H1 (cell line): ENCODE data around the gene CARF. TPM values are rescaled to one million over a fixed set of nuclear protein-coding genes. Genes with fewer than 3 reads are reported as not detected.
A peak's percentile ranks its signal among the peaks of the same experiment; 100 is the strongest.

ENCODE experiments used
- CTCF ChIA-PET: fragments of 300-600 bp; sonication (Branson Sonifier 250); formaldehyde crosslinking; loops from one replicate; lab custom pipeline; 2021; ENCODE audit not compliant: partially characterized antibody; lab: Charles Lee
- POLR2A ChIA-PET: fragments of 300-600 bp; sonication (Branson Sonifier 250); formaldehyde crosslinking; loops from one replicate; lab custom pipeline; 2021; ENCODE audit warnings: inconsistent platforms; ENCODE audit not compliant: partially characterized antibody; lab: Charles Lee
- DNase-seq, 2 experiments: peaks; one replicate each; pipeline versions ENCODE4 v3.0.0 to v3.0.0-alpha.2; 2010 to 2022; ENCODE audit warnings: low spot score in 2 of 2, low read depth in 1 of 2, mixed read lengths in 1 of 2
- FAIRE-seq: peaks from 2 replicates; lab custom pipeline; 2011; peaks lifted over from hg19 to GRCh38; lab: Jason Lieb, UNC
- H2AFZ ChIP-seq: 2 replicates; pipeline ENCODE4 v1.8.1; 2012; ENCODE audit warnings: low read length, inconsistent platforms
- H2AK5ac ChIP-seq: 2 replicates; pipeline ENCODE4 v1.6.1; 2013; ENCODE audit warnings: low read depth, low read length
- H2BK120ac ChIP-seq: replicated peaks from 2 replicates; pipeline ENCODE3; 2013; ENCODE audit warnings: low read depth, low read length, inconsistent platforms
- H2BK12ac ChIP-seq: 2 replicates; pipeline ENCODE4 v1.6.1; 2013; ENCODE audit warnings: low read depth, low read length
- H2BK15ac ChIP-seq: 2 replicates; pipeline ENCODE4 v1.6.1; 2013; ENCODE audit warnings: low read length
- H2BK20ac ChIP-seq: 2 replicates; pipeline ENCODE4 v1.6.1; 2013; ENCODE audit warnings: low read length
- H2BK5ac ChIP-seq: 2 replicates; pipeline ENCODE4 v1.6.1; 2013; ENCODE audit warnings: low read depth, low read length
- H3K14ac ChIP-seq: 2 replicates; pipeline ENCODE4 v1.6.1; 2013; ENCODE audit warnings: inconsistent platforms; ENCODE audit not compliant: insufficient read length
- H3K18ac ChIP-seq: 2 replicates; pipeline ENCODE4 v1.6.1; 2013; ENCODE audit warnings: low read length; ENCODE audit errors: extremely low read depth
- H3K23ac ChIP-seq: 2 replicates; pipeline ENCODE4 v1.6.1; 2013; ENCODE audit warnings: inconsistent platforms; ENCODE audit not compliant: insufficient read length
- H3K23me2 ChIP-seq: 2 replicates; pipeline ENCODE4 v1.6.1; 2013; ENCODE audit warnings: low read depth, low read length
- H3K27ac ChIP-seq: 2 replicates; pipeline ENCODE4 v1.6.1; 2011; ENCODE audit warnings: low read depth, low read length, inconsistent platforms
- H3K27me3 ChIP-seq, 4 experiments: replicated peaks in 1 of 4; 1 replicate in 1 of 4; 2 replicates in 3 of 4; pipeline versions ENCODE4 v1.6.1 to v1.8.1; 2011 to 2013; ENCODE audit warnings: low read length in 3 of 4, mild to moderate bottlenecking in 3 of 4, inconsistent platforms in 2 of 4, mixed read lengths in 2 of 4, moderate library complexity in 1 of 4; ENCODE audit not compliant: control insufficient read depth in 3 of 4, insufficient read depth in 3 of 4; ENCODE audit errors: extremely low read depth in 1 of 4
- H3K36me3 ChIP-seq, 4 experiments: 2 replicates each; pipeline versions ENCODE4 v1.6.1 to v1.8.1; 2011 to 2013; ENCODE audit warnings: mild to moderate bottlenecking in 4 of 4, low read length in 3 of 4, moderate library complexity in 2 of 4, control low read depth in 1 of 4, inconsistent platforms in 1 of 4; ENCODE audit not compliant: insufficient read depth in 4 of 4, control insufficient read depth in 2 of 4
- H3K4ac ChIP-seq: replicated peaks from 2 replicates; pipeline ENCODE3; 2013; ENCODE audit warnings: low read length, low read depth, mixed read lengths, inconsistent platforms; ENCODE audit not compliant: insufficient read length
- H3K4me1 ChIP-seq, 4 experiments: replicated peaks in 1 of 4; 1 replicate in 1 of 4; 2 replicates in 3 of 4; pipeline versions ENCODE4 v1.6.1 to v1.8.1; 2011 to 2013; ENCODE audit warnings: low read length in 3 of 4, inconsistent platforms in 2 of 4, mixed read lengths in 1 of 4; ENCODE audit not compliant: insufficient read depth in 4 of 4, control insufficient read depth in 3 of 4
- H3K4me2 ChIP-seq, 2 experiments: 2 replicates each; pipeline versions ENCODE4 v1.6.1 to v1.8.1; 2011 to 2013; ENCODE audit warnings: low read depth in 2 of 2, low read length in 2 of 2, control low read depth in 1 of 2, inconsistent platforms in 1 of 2, mild to moderate bottlenecking in 1 of 2; ENCODE audit not compliant: insufficient read depth in 1 of 2
- H3K4me3 ChIP-seq, 4 experiments: fragments of 200-600, 300-600 bp in 1 of 4; sonication (generic), shearing (Covaris generic), sonication (Bioruptor Twin) in 1 of 4; 2 replicates each; pipeline versions ENCODE4 v1.5.1 to v1.8.1; 2011 to 2016; ENCODE audit warnings: low read length in 4 of 4, low read depth in 3 of 4, control low read depth in 2 of 4, inconsistent platforms in 2 of 4, mild to moderate bottlenecking in 2 of 4, mixed read lengths in 1 of 4, moderate library complexity in 1 of 4; ENCODE audit not compliant: insufficient read depth in 2 of 4; ENCODE audit errors: extremely low read depth in 1 of 4
- H3K56ac ChIP-seq: replicated peaks from 2 replicates; pipeline ENCODE3; 2013; ENCODE audit warnings: low read depth, mild to moderate bottlenecking, mixed read lengths, low read length, inconsistent platforms; ENCODE audit not compliant: insufficient read length
- H3K79me1 ChIP-seq: 2 replicates; pipeline ENCODE4 v1.6.1; 2013; ENCODE audit warnings: low read depth, low read length, control low read depth
- H3K79me2 ChIP-seq, 2 experiments: 2 replicates each; pipeline versions ENCODE4 v1.6.1 to v1.8.1; 2012 to 2013; ENCODE audit warnings: low read length in 2 of 2, mild to moderate bottlenecking in 2 of 2, inconsistent platforms in 1 of 2; ENCODE audit not compliant: insufficient read depth in 2 of 2, control insufficient read depth in 1 of 2
- H3K9ac ChIP-seq, 4 experiments: replicated peaks in 1 of 4; 1 replicate in 1 of 4; 2 replicates in 3 of 4; pipeline versions ENCODE4 v1.6.1 to v1.8.1; 2011 to 2013; ENCODE audit warnings: low read depth in 3 of 4, low read length in 3 of 4, control low read depth in 2 of 4, mild to moderate bottlenecking in 2 of 4, moderate library complexity in 2 of 4, inconsistent platforms in 1 of 4; ENCODE audit errors: extremely low read depth in 1 of 4
- H3K9me3 ChIP-seq, 2 experiments: 2 replicates each; pipeline versions ENCODE4 v1.6.1 to v1.8.1; 2012 to 2013; ENCODE audit warnings: mild to moderate bottlenecking in 2 of 2, moderate library complexity in 2 of 2, control low read depth in 1 of 2, inconsistent platforms in 1 of 2, low read depth in 1 of 2, low read length in 1 of 2, mixed read lengths in 1 of 2; ENCODE audit not compliant: insufficient read depth in 2 of 2
- H4K20me1 ChIP-seq, 2 experiments: replicated peaks in 1 of 2; 2 replicates each; pipeline versions ENCODE3 to v1.8.1; 2011 to 2013; ENCODE audit warnings: inconsistent platforms in 2 of 2, low read length in 2 of 2, mild to moderate bottlenecking in 1 of 2; ENCODE audit not compliant: insufficient read depth in 2 of 2, control insufficient read depth in 1 of 2
- H4K5ac ChIP-seq: 2 replicates; pipeline ENCODE4 v1.6.1; 2013; ENCODE audit warnings: low read length, low read depth, mixed read lengths, inconsistent platforms; ENCODE audit not compliant: insufficient read length
- H4K8ac ChIP-seq: 2 replicates; pipeline ENCODE4 v1.8.0; 2013; ENCODE audit warnings: mild to moderate bottlenecking, moderate library complexity, low read length, inconsistent platforms; ENCODE audit not compliant: insufficient read depth; ENCODE audit errors: extremely low read depth
- H4K91ac ChIP-seq: replicated peaks from 2 replicates; pipeline ENCODE3; 2013; ENCODE audit warnings: low read length, mixed read lengths, inconsistent platforms; ENCODE audit not compliant: insufficient read length
- BACH1 ChIP-seq: IDR thresholded peaks from 2 replicates; pipeline ENCODE4 v1.6.1; 2012; ENCODE audit warnings: low read length, improper control_type of control experiment
- CBX8 ChIP-seq: fragments of 300-800, 300-1000 bp; sonication (generic); IDR thresholded peaks from 2 replicates; pipeline ENCODE4 v1.7.1; 2016; ENCODE audit warnings: low read depth, low read length, borderline replicate concordance
- EGR1 ChIP-seq: IDR thresholded peaks from 2 replicates; pipeline ENCODE4 v1.6.1; 2011; ENCODE audit warnings: low read depth, low read length, borderline replicate concordance
- JUND ChIP-seq: IDR thresholded peaks from 2 replicates; pipeline ENCODE4 v1.6.1; 2011; ENCODE audit warnings: mild to moderate bottlenecking, improper control_type of control experiment, low read length
- KDM1A ChIP-seq: fragments of 200-600, 300-600 bp; sonication (generic); IDR thresholded peaks from 2 replicates; pipeline ENCODE4 v1.7.1; 2016; ENCODE audit warnings: mild to moderate bottlenecking, low read length, borderline replicate concordance
- NRF1 ChIP-seq: IDR thresholded peaks from 2 replicates; pipeline ENCODE4 v1.6.1; 2011; ENCODE audit warnings: mild to moderate bottlenecking, low read depth, low read length, improper control_type of control experiment
- PHF8 ChIP-seq: fragments of 200-600 bp; sonication (generic); conservative IDR thresholded peaks from 2 replicates; pipeline ENCODE4 v1.7.1; 2012; ENCODE audit warnings: low read depth, mild to moderate bottlenecking, inconsistent platforms, low read length, moderate library complexity
- POLR2AphosphoS5 ChIP-seq: IDR thresholded peaks from 2 replicates; pipeline ENCODE4 v1.6.1; 2011; ENCODE audit warnings: low read depth, low read length
- SUZ12 ChIP-seq: fragments of 200-600 bp; sonication (generic); IDR thresholded peaks from 2 replicates; pipeline ENCODE4 v1.6.1; 2012; ENCODE audit warnings: mild to moderate bottlenecking, inconsistent platforms, low read length, moderate library complexity, mixed read lengths
- USF2 ChIP-seq: IDR thresholded peaks from 2 replicates; pipeline ENCODE4 v1.6.1; 2011; ENCODE audit warnings: low read length, improper control_type of control experiment
- WGBS, 2 experiments: shearing (Covaris generic) in 1 of 2; methylation state at CpG; one replicate each; pipeline versions ENCODE4 v1.1.6 to v1.1.7; 2013 to 2015; ENCODE audit warnings: low lambda C conversion rate in 2 of 2, mixed read lengths in 2 of 2, inconsistent platforms in 1 of 2, low coverage in 1 of 2, missing lambda C conversion rate in 1 of 2; ENCODE audit not compliant: insufficient replicate concordance in 2 of 2, insufficient coverage in 1 of 2, insufficient read length in 1 of 2; ENCODE audit errors: extremely low coverage in 1 of 2, missing lambda C conversion rate in 1 of 2; 5-methylcytosine and 5-hydroxymethylcytosine counted together
- polyA plus RNA-seq, 7 experiments: library from polyadenylated mRNA; depleted of rRNA in 3 of 7; stranded (reverse) in 5 of 7; unstranded in 2 of 7; fragments of >200 nt in 5 of 7; fragments of 200-250 nt in 2 of 7; gene quantifications; 1 replicate in 5 of 7; 2 replicates in 1 of 7; 4 replicates in 1 of 7; pipeline versions ENCODE4 v1.2.1 to v1.2.3, GENCODE V29; 2011 to 2013; ENCODE audit warnings: missing spikeins in 2 of 7, mixed read lengths in 2 of 7
- total RNA-seq: library from RNA; stranded (reverse); fragmentation: NEBNext Ultra II Directional; extraction: Animal tissue kit (Norgen Biotek cat#: 25700); gene quantifications from 2 replicates; pipeline ENCODE4 v1.2.1, GENCODE V29; 2021
- TF ChIP-seq, protein P1 (sequence below): IDR thresholded peaks from 2 replicates; pipeline ENCODE4 v1.6.1; 2012; ENCODE audit warnings: inconsistent platforms
- TF ChIP-seq, protein P2 (sequence below): IDR thresholded peaks from 2 replicates; pipeline ENCODE4 v1.6.1; 2012; ENCODE audit warnings: low read length, inconsistent platforms

Gene CARF
- total and polyA plus RNA-seq, 2 of the 8 experiments (the other 6 are each of a cell fraction or from before 2014, with no cell fraction given), result 2.0 to 2.6 TPM

DNA sequence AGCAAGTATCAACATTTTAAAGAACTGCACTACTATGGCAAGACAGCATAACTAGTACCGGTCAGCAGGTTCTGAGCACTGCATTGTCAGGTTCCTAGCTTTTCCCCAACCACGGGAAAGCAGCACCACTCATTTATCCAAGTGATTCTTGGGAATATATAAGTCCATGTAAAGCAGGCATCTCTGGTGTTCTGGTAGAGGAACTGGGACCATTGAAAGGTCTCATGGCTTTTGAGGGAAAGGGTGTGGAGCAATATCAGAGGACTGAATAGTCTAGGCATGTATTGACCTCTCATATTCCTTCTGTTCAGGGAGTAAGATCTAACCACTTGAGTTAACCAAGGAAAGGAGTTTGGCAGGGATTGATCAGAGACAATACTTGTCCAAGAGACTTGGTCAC, 34.4 kb upstream of the CARF start:
- CTCF ChIA-PET, result no interaction called here
- no peak overlapping the region for H2BK20ac ChIP-seq
- H3K27me3 ChIP-seq, result no peaks in the 10 kb centered on the region
- no peak overlapping the region for H4K5ac ChIP-seq
- H2AK5ac ChIP-seq, result no peak overlapping the region
- no peak overlapping the region for H3K4ac ChIP-seq
- DNase-seq (no peak), FAIRE-seq (peak; percentile 24)
- H3K4me3 ChIP-seq, result no peak overlapping the region
- H3K79me2 ChIP-seq, result no peaks in the 10 kb centered on the region
- peaks cover 0 to 29% (median 14%) of the 10 kb centered on the region in 4 experiments; a peak in 5 of 8 replicates for H3K36me3 ChIP-seq
- no peak overlapping the region for H3K23ac ChIP-seq
- no peak overlapping the region for H3K14ac ChIP-seq
- POLR2A ChIA-PET, result interaction anchor here (0.7 to 1.6 kb wide), 4 partner anchors 9 to 45 kb away, joined by 3 to 4 read pairs (median 4); partner anchors contain the start of gene WDR12
- no peak overlapping the region for H3K27ac ChIP-seq
- no peak overlapping the region for H2BK120ac ChIP-seq
- 100% methylated on average over 2 of the region's 2 CpGs; no CpG with 5 or more reads in 1 of the 2 experiments for WGBS, 2 experiments
- H4K20me1 ChIP-seq, result peaks cover 0 to 2% of the 10 kb centered on the region in 2 experiments
- H2AFZ ChIP-seq, result no peak overlapping the region
- no peaks in the 10 kb centered on the region for H3K4me1 ChIP-seq
- H3K56ac ChIP-seq, result no peak overlapping the region
- no peaks in the 10 kb centered on the region for H3K23me2 ChIP-seq
- no peak overlapping the region for H4K8ac ChIP-seq
- H2BK12ac ChIP-seq, result no peak overlapping the region
- no peak overlapping the region for H4K91ac ChIP-seq
- H2BK5ac ChIP-seq, result no peak overlapping the region
- no peaks in the 10 kb centered on the region for H3K9me3 ChIP-seq
- H3K79me1 ChIP-seq, result no peaks in the 10 kb centered on the region
- H3K9ac ChIP-seq, result no peak overlapping the region
- no peak overlapping the region for H3K18ac ChIP-seq
- no peak overlapping the region for H3K4me2 ChIP-seq
- H2BK15ac ChIP-seq, result no peak overlapping the region
- TF ChIP-seq, protein P1, sequence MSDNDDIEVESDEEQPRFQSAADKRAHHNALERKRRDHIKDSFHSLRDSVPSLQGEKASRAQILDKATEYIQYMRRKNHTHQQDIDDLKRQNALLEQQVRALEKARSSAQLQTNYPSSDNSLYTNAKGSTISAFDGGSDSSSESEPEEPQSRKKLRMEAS, result no peak
- no peak for TF ChIP-seq PHF8
- TF ChIP-seq CBX8, result no peak
- TF ChIP-seq, protein P2, sequence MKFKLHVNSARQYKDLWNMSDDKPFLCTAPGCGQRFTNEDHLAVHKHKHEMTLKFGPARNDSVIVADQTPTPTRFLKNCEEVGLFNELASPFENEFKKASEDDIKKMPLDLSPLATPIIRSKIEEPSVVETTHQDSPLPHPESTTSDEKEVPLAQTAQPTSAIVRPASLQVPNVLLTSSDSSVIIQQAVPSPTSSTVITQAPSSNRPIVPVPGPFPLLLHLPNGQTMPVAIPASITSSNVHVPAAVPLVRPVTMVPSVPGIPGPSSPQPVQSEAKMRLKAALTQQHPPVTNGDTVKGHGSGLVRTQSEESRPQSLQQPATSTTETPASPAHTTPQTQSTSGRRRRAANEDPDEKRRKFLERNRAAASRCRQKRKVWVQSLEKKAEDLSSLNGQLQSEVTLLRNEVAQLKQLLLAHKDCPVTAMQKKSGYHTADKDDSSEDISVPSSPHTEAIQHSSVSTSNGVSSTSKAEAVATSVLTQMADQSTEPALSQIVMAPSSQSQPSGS, result no peak
- no peak for TF ChIP-seq NRF1
- no peak for TF ChIP-seq POLR2AphosphoS5
- no peak for TF ChIP-seq JUND
- no peak for TF ChIP-seq KDM1A
- TF ChIP-seq EGR1, result no peak
- no peak for TF ChIP-seq BACH1
- no peak for TF ChIP-seq USF2
- TF ChIP-seq SUZ12, result no peak
